HG03108 (cell line): ENCODE measurements around the gene SLC7A1.

ENCODE experiments used
- ATAC-seq: cut with Tn5 transposase; IDR thresholded peaks from one replicate; pipeline ENCODE4 v1.9.1; 2021; ENCODE audit warnings: moderate library complexity; ENCODE audit not compliant: unreplicated experiment

The SLC7A1 gene

DNA sequence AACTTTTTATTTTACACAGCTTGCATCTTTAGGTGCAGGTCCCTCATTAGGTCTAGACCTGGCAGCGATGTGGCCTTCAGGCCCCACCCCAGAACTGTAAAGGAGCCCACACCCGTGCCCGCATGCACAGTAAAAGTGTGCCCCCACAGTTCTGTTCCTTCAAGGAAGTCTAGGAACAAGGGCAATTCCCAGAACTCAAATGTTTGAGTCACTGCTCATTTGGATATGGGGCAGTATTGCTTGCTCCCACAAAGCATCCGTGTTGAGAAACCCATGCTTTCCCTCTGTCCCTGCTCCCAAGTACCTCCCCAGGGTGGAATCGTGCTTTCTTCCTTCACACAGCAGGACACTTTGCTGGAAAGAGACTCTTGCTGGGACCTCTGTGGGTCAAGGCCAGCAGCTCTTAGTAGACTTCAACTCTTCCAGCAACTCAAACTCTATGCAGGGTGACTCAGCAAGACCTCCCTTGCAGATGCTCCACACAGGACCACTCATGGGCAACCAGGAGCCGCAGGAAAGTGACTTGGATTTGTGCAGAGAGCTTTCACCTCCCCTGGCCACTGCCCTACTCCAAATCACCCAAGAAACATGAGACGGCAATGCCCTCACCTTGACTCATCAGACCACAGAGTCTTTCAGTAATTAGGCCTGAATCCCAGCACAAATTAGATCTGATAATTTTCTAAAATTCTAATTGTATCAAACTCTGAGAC, 12.3 kb downstream of the SLC7A1 start:
- ATAC-seq, result no peak

DNA sequence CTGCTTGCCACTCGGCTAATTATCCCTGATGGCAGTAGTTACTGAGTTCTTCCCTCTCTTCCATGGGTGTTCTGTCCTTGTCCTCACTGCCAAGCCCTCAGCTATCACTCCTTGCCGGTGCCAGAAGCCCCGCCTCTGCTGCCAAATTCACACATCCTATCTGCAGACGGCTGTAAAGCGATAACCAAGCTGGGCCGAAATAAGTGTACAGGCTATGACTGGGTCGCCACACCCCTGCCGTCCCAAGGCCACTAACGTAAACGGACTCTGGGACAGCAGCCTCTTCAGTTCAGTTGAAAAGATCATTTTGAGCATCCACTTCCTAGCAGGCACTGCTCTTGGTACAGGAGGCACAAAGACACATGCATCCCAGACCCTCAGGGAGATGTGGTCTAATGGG, 13.3 kb downstream of the SLC7A1 start:
- ATAC-seq, result no peak

GRCh38 chr13:29581666-29582065, 13.8 kb downstream of the SLC7A1 start:
- no peak for ATAC-seq

DNA sequence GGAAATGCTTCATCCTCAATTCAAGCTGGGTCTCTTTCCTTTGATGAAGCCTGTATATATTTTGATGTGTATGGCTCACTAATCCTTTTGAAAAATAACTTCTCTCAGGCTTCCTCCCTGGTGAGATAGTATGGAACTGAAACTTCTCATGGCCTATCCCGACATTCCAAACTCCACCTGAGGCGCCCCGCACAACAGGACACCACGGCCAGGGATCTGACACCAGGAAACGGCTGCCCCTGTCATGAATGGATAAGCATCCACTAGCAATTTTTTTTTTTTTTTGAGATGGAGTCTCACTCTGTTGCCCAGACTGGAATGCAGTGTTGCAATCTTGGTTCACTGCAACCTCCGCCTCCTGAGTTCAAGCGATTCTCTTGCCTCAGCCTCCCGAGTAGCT, 16.4 kb downstream of the SLC7A1 start:
- ATAC-seq, result no peak

- no peak for ATAC-seq
These were observed 17.0 kb downstream of the SLC7A1 start for GRCh38 chr13:29578300-29579085.

DNA sequence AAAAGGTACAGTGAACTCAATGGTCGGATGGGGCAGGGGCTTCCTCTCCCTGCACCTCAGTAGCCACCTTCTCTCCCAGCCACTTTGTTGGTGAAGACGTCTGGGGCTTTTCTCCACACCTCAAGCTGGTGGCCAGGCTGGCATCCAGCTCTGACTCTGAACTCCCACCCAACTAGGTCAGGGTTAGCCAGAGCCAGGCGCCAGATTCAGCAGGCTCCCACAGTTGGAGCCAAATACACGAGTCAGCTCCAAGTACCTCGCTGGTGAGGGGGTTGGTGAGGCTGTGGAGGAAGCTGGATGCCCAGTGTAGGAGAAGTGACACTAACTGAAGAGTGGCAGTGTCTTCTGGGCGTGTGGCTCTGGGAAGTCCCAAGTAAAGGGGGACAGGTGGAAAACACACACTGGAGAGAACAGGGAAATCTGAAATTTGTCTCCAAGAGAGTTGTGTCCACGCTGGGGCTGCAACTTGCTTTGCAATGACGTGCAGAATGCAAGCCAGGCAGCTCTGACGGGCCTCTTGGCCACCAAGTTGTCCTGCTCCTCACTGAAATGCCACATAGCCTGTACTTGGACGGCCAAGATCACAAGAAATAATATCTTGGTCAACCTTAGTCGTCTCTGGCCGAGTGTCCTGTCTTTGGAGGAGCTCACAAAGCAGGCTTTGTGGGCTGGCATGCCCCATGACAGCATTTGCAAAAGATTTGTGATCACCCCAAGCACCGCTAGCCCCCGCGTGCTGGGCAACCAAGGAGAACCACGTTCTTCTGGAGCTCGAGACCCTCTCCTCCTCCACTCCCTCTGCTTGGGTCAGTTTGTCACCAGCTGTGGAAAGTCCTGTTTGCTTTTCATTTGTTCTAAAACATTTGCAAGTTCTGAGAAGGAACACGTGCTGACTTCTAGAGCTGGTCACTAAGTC, 18.1 kb downstream of the SLC7A1 start:
- ATAC-seq, result no peak

GRCh38 chr13:29576581-29576980, 18.9 kb downstream of the SLC7A1 start:
- no peak for ATAC-seq

- ATAC-seq, result no peak
These were observed 20.4 kb downstream of the SLC7A1 start for GRCh38 chr13:29575098-29575497.

DNA sequence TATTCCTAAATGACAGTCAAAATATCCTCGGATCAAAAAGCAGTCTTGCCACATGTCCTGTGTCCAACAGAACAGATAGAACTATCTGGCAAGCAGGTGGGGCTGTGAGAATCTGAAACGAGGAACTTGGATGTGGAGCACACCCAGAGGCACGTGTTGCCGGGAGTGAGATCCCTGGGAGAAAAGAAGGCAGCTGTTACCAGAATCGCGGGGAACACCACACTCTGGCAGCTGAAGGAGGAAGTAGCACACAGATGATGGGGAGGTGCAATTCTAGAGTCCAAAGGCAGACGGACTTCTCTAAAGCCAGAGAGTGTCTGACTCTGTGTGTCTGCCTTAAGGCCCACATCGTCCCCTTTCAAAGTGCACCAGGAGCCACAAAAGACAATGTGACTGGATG, 22.3 kb downstream of the SLC7A1 start:
- no peak for ATAC-seq

DNA sequence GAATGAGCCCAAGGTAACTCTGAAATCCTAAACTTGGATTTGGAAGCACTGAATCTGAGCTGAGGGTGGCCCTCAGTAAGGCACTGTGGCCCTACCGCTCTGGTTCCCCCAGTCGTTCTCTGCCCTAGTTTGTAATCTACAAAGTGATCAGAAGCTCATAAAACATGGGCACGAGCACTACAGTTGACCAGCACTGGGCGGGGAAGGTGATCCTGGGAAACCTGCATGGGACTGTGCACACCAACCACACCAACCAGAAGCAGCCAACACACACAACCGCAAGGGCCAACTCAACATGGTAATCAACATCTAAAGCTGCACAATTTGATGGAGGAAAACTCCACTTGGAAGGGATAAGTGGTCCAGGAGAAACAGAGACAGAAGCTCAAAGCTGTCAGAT, 22.9 kb downstream of the SLC7A1 start:
- no peak for ATAC-seq

- no peak for ATAC-seq
These were observed 23.5 kb downstream of the SLC7A1 start for GRCh38 chr13:29571876-29572570.

DNA sequence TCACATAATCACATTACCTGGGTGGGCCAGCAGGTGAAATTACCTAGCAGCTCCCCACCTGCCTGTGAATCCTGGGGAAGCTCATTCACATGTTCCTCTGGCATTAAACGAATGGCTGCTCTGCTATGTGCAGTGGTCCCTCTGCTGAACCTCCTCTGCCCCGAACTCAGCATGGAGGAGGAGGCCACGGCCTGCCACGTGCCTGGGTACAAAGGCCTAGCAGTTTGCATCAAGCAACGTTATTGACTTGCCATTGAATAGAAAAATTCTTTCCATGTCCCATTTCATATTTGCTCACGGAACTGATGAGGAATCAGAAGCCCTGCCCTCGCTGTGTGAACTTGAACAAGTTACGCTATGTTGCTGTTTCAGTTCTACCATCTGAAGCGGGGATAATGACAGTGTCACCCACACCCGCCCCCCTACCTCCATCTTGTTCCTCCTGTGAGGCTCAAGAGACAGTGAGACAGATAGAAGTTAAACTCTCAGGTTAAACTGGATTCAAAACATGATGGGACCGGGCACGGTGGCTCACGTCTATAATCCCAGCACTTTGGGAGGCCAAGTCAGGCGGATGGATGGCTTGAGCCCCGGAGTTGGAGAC, 25.3 kb downstream of the SLC7A1 start:
- no peak for ATAC-seq

GRCh38 chr13:29569253-29570050, 26.0 kb downstream of the SLC7A1 start:
- no peak for ATAC-seq

DNA sequence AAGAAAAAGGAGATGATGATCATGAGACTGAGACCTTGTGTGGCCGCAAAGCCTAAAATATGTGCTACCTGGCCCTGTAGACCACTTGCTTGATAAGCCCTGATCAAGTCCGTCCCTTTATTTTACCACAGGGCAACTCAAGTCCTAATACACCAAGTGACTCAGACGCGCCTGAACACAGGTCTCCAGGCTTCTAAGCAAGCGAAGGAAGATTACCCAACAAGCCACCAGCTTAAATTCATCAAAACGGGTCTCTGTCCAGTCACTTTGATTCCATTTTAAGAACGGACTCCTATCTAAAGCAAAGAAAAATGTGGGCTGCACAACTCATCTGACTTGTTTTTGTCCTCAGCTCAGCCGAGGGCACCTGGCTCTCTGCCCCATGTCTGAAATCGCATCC, 26.8 kb downstream of the SLC7A1 start:
- ATAC-seq, result no peak

- no peak for ATAC-seq
These were observed 28.1 kb downstream of the SLC7A1 start for GRCh38 chr13:29567411-29567810.

GRCh38 chr13:29566206-29566605, 29.3 kb downstream of the SLC7A1 start:
- no peak for ATAC-seq

DNA sequence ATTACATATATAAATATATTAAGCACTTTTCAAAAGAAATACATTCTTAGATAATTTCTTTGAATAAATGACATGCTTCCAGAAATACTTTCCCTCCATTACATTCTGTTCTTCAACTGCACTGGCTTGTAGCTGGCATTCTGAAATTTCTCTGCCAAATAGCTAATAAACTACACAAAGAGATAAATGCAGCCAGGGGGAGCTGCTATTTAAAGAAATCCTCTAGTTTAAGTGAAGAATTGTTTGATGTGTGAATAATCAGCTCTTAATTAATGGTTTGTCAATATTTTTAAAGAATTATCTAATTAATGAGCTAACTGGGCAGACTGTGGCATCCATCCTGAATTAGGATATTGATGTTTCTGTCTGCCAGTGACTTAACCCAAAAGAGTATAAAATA, 30.7 kb downstream of the SLC7A1 start:
- no peak for ATAC-seq

GRCh38 chr13:29564373-29564772, 31.1 kb downstream of the SLC7A1 start:
- ATAC-seq, result no peak

GRCh38 chr13:29563941-29564340, 31.5 kb downstream of the SLC7A1 start:
- no peak for ATAC-seq
